HEK293 (cell line): ENCODE measurements around the gene ZNF546.

Source experiments
- CTCF ChIA-PET: fragments of 350-600 bp; formaldehyde crosslinking; extraction: SDS; loops from one replicate; lab custom pipeline; 2021; ENCODE audit warnings: antibody characterized with exemption; lab: Yijun Ruan, JAX
- POLR2A ChIA-PET: fragments of 300-600 bp; formaldehyde crosslinking; extraction: SDS; loops from one replicate; lab custom pipeline; 2020; ENCODE audit warnings: antibody characterized with exemption, inconsistent platforms; lab: Yijun Ruan, JAX
- H3K27ac ChIP-seq: fragments of 200-500 bp; sonication (Bioruptor generic); 2 replicates; pipeline ENCODE4 v1.5.1; 2014; ENCODE audit warnings: low read depth, low read length, control low read depth, inconsistent platforms; ENCODE audit errors: extremely low read depth
- H3K36me3 ChIP-seq, 2 experiments: fragments of 200-500 bp in 1 of 2; sonication (Bioruptor generic) in 1 of 2; 1 replicate in 1 of 2; 2 replicates in 1 of 2; pipeline ENCODE4 v1.5.1; 2014 to 2017; ENCODE audit warnings: inconsistent platforms in 2 of 2, low read length in 2 of 2; ENCODE audit not compliant: control insufficient read depth in 2 of 2, insufficient read depth in 1 of 2
- H3K4me1 ChIP-seq: fragments of 200-500 bp; sonication (Bioruptor generic); 2 replicates; pipeline ENCODE4 v1.5.1; 2014; ENCODE audit warnings: mild to moderate bottlenecking, low read length, inconsistent platforms; ENCODE audit not compliant: control insufficient read depth, insufficient read depth
- H3K4me3 ChIP-seq: 2 replicates; pipeline ENCODE4 v1.5.1; 2011; ENCODE audit warnings: low read depth, mild to moderate bottlenecking, control low read depth, low read length, moderate library complexity
- H3K9me3 ChIP-seq: fragments of 200-500 bp; sonication (Bioruptor generic); 2 replicates; pipeline ENCODE4 v1.5.1; 2014; ENCODE audit warnings: low read depth, low read length, inconsistent platforms; ENCODE audit not compliant: control insufficient read depth, insufficient read depth
- BCL11B ChIP-seq: fragments of 450-650 bp; formaldehyde crosslinking; IDR thresholded peaks from 2 replicates; pipeline ENCODE4 v1.5.1; 2016; ENCODE audit warnings: low read depth, missing biosample characterization, missing genetic modification characterization
- BCL6B ChIP-seq: fragments of 450-650 bp; formaldehyde crosslinking; IDR thresholded peaks from 2 replicates; pipeline ENCODE4 v1.5.1; 2017; ENCODE audit warnings: missing biosample characterization, missing genetic modification characterization
- FEZF1 ChIP-seq: fragments of 450-650 bp; formaldehyde crosslinking; IDR thresholded peaks from 2 replicates; pipeline ENCODE4 v1.5.1; 2016; ENCODE audit warnings: missing biosample characterization, missing genetic modification characterization
- GLIS1 ChIP-seq: fragments of 450-650 bp; formaldehyde crosslinking; IDR thresholded peaks from 2 replicates; pipeline ENCODE4 v1.5.1; 2016; ENCODE audit warnings: missing biosample characterization, missing genetic modification characterization
- IKZF3 ChIP-seq: fragments of 450-650 bp; IDR thresholded peaks from 2 replicates; pipeline ENCODE4 v1.5.0; 2018; ENCODE audit warnings: missing biosample characterization, mild to moderate bottlenecking, missing genetic modification characterization, moderate library complexity
- KLF1 ChIP-seq: fragments of 450-650 bp; formaldehyde crosslinking; IDR thresholded peaks from 2 replicates; pipeline ENCODE4 v1.5.1; 2016; ENCODE audit warnings: missing biosample characterization, missing genetic modification characterization
- KLF10 ChIP-seq: fragments of 450-650 bp; IDR thresholded peaks from 2 replicates; pipeline ENCODE4 v1.5.1; 2018; ENCODE audit warnings: missing biosample characterization, mild to moderate bottlenecking, missing genetic modification characterization
- MYNN ChIP-seq: fragments of 450-650 bp; formaldehyde crosslinking; IDR thresholded peaks from 2 replicates; pipeline ENCODE4 v1.5.1; 2016; ENCODE audit warnings: missing biosample characterization, missing genetic modification characterization, borderline replicate concordance
- MZF1 ChIP-seq: fragments of 450-650 bp; formaldehyde crosslinking; IDR thresholded peaks from 2 replicates; pipeline ENCODE4 v1.5.1; 2017; ENCODE audit warnings: missing biosample characterization, missing genetic modification characterization, borderline replicate concordance
- OSR2 ChIP-seq: fragments of 450-650 bp; formaldehyde crosslinking; IDR thresholded peaks from 2 replicates; pipeline ENCODE4 v1.5.1; 2016; ENCODE audit warnings: missing biosample characterization, missing genetic modification characterization
- SALL2 ChIP-seq: fragments of 450-650 bp; formaldehyde crosslinking; IDR thresholded peaks from 2 replicates; pipeline ENCODE4 v1.5.0; 2017; ENCODE audit warnings: missing biosample characterization, mild to moderate bottlenecking, missing genetic modification characterization, borderline replicate concordance
- SCRT2 ChIP-seq: fragments of 450-650 bp; formaldehyde crosslinking; IDR thresholded peaks from 2 replicates; pipeline ENCODE4 v1.5.1; 2016; ENCODE audit warnings: missing biosample characterization, missing genetic modification characterization
- SP2 ChIP-seq: fragments of 450-650 bp; formaldehyde crosslinking; IDR thresholded peaks from 2 replicates; pipeline ENCODE4 v1.5.1; 2016; ENCODE audit warnings: missing biosample characterization, missing genetic modification characterization
- ZBTB20 ChIP-seq: fragments of 450-650 bp; formaldehyde crosslinking; IDR thresholded peaks from 2 replicates; pipeline ENCODE4 v1.5.1; 2016; ENCODE audit warnings: missing biosample characterization, missing genetic modification characterization
- ZFHX2 ChIP-seq: fragments of 450-650 bp; formaldehyde crosslinking; conservative IDR thresholded peaks from 2 replicates; pipeline ENCODE4 v1.5.1; 2016; ENCODE audit warnings: missing biosample characterization, missing genetic modification characterization
- ZFP3 ChIP-seq: fragments of 450-650 bp; formaldehyde crosslinking; IDR thresholded peaks from 2 replicates; pipeline ENCODE4 v1.5.1; 2016; ENCODE audit warnings: low read depth, missing biosample characterization, missing genetic modification characterization
- ZFP37 ChIP-seq: fragments of 450-650 bp; formaldehyde crosslinking; IDR thresholded peaks from 2 replicates; pipeline ENCODE4 v1.5.1; 2016; ENCODE audit warnings: missing biosample characterization, missing genetic modification characterization
- ZNF138 ChIP-seq: fragments of 450-650 bp; formaldehyde crosslinking; IDR thresholded peaks from 2 replicates; pipeline ENCODE4 v1.5.1; 2016; ENCODE audit warnings: missing biosample characterization, missing genetic modification characterization, borderline replicate concordance
- ZNF184 ChIP-seq: fragments of 450-650 bp; IDR thresholded peaks from 2 replicates; pipeline ENCODE4 v1.5.1; 2018; ENCODE audit warnings: missing biosample characterization, mild to moderate bottlenecking, missing genetic modification characterization
- ZNF280C ChIP-seq: fragments of 450-650 bp; formaldehyde crosslinking; IDR thresholded peaks from 2 replicates; pipeline ENCODE4 v1.5.1; 2016; ENCODE audit warnings: missing biosample characterization, missing genetic modification characterization
- ZNF335 ChIP-seq: fragments of 450-650 bp; formaldehyde crosslinking; conservative IDR thresholded peaks from 2 replicates; pipeline ENCODE4 v1.5.1; 2016; ENCODE audit warnings: missing biosample characterization, missing genetic modification characterization
- ZNF398 ChIP-seq: fragments of 450-650 bp; formaldehyde crosslinking; IDR thresholded peaks from 2 replicates; pipeline ENCODE4 v1.5.1; 2017; ENCODE audit warnings: missing biosample characterization, missing genetic modification characterization
- ZNF433 ChIP-seq: fragments of 450-650 bp; formaldehyde crosslinking; IDR thresholded peaks from 2 replicates; pipeline ENCODE4 v1.5.1; 2016; ENCODE audit warnings: missing biosample characterization, missing genetic modification characterization, low read depth
- ZNF501 ChIP-seq: fragments of 450-650 bp; formaldehyde crosslinking; IDR thresholded peaks from 2 replicates; pipeline ENCODE4 v1.5.1; 2016; ENCODE audit warnings: missing biosample characterization, missing genetic modification characterization
- ZNF510 ChIP-seq: fragments of 450-650 bp; formaldehyde crosslinking; IDR thresholded peaks from 2 replicates; pipeline ENCODE4 v1.5.1; 2018; ENCODE audit warnings: mild to moderate bottlenecking, missing genetic modification characterization, missing biosample characterization; ENCODE audit not compliant: insufficient replicate concordance
- ZNF521 ChIP-seq: fragments of 450-650 bp; formaldehyde crosslinking; IDR thresholded peaks from 2 replicates; pipeline ENCODE4 v1.5.1; 2017; ENCODE audit warnings: missing biosample characterization, mild to moderate bottlenecking, missing genetic modification characterization
- ZNF624 ChIP-seq: fragments of 450-650 bp; formaldehyde crosslinking; IDR thresholded peaks from 2 replicates; pipeline ENCODE4 v1.5.1; 2017; ENCODE audit warnings: missing biosample characterization, missing genetic modification characterization
- ZSCAN30 ChIP-seq: fragments of 450-650 bp; IDR thresholded peaks from 2 replicates; pipeline ENCODE4 v1.5.1; 2018; ENCODE audit warnings: missing biosample characterization, mild to moderate bottlenecking, missing genetic modification characterization, moderate library complexity

Gene ZNF546

DNA sequence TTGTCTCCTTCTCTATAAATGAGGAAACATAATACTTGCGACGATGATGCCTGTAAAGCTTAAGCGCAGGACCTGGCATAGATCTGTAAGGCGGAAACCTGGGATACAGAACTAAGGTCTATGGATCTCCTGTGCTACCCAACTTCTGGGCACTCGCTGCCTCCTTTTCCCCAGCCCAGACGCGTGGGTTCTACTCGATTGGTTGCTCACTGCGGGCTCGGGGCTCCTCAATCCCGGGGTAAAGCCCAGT lies 26.5 kb upstream of the ZNF546 start:
- H3K9me3 ChIP-seq: no peaks in the 10 kb centered on the region
- peak overlapping the region; percentile 59 for H3K4me3 ChIP-seq
- peak overlapping the region; percentile 80 for H3K27ac ChIP-seq
- H3K4me1 ChIP-seq: peaks cover 14% of the 10 kb centered on the region
- TF ChIP-seq MZF1 (peak; percentile 79; the same call in 1 of the 2 replicates), BCL6B (tag by site-specific recombination) (0 out of 2 replicates have a peak, but pooled peaks have one; percentile 47), ZFP37 (tag by site-specific recombination) (0 out of 2 replicates have a peak, but pooled peaks have one; percentile 99), OSR2 (tag by site-specific recombination) (no peak), GLIS1 (tag by site-specific recombination) (no peak), ZFP3 (no peak), ZNF398 (tag by site-specific recombination) (peak; percentile 74; the same call in 1 of the 2 replicates), KLF1 (tag by site-specific recombination) (no peak), ZNF280C (tag by site-specific recombination) (no peak), SCRT2 (tag by site-specific recombination) (0 out of 2 replicates have a peak, but pooled peaks have one; percentile 33)
- H3K36me3 ChIP-seq: peaks cover 35 to 41% of the 10 kb centered on the region in 2 experiments
- CTCF ChIA-PET: interaction anchor here (0.5 to 4.0 kb wide), 45 partner anchors 9 to 1991 kb away, joined by 3 to 49 read pairs (median 5); partner anchors contain the start of genes DYRK1B, FBL and ZNF546
- POLR2A ChIA-PET: interaction anchor here (0.5 to 2.3 kb wide), 42 partner anchors 9 to 808 kb away, joined by 3 to 49 read pairs (median 4); partner anchors contain the start of genes BLVRB, DYRK1B, FBL and LGALS14

DNA sequence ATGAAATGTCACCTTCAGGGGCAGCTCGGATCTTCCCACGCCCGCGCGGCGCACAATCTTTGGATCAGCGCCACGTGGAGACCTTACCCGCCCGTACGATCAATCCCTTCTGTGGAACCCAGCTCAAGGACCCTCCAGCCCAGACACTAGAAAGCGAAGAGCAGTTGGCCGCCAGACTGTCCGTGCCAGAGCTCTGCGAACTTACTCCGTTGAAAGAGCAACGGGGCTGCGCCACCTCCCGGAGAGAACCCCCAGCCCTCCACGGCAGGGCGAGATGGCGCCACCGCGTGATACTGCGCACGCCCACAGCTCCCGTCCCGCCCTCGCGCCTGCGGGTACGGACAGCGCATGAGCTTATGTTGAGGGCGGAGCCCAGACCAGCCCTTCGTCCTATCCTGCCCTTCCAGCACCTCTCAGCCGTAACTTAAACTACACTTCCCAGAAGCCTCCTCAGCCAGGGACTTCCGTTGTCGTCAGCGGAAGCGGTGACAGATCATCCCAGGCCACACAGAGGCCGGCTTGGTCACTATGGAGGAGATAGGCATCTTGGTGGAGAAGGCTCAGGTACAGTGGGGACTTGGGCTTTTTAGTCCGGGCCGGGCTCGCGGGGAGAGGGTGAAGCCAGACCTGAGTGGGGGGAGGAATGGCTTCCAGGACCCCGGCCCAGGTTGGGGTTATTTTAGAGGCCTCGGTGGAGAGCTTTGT lies 26.0 kb upstream of the ZNF546 start, which contains the start of gene PSMC4:
Gene PSMC4, plus strand, starts transcription at position 491 of the 705 bp plus-strand sequence. Its CDS starts 38 bp downstream, at position 529.
- Histone ChIP-seq H3K4me3 (peak within 1 kb of the TSS; percentile 66), H3K27ac (peak within 1 kb of the TSS; percentile 80), H3K4me1 (peaks cover 14% of the 10 kb centered on the region), H3K9me3 (no peaks in the 10 kb centered on the region), H3K36me3 (peaks cover 40 to 46% of the 10 kb centered on the region in 2 experiments)
- ChIA-PET POLR2A (interaction anchor here (0.5 to 2.3 kb wide), 42 partner anchors 9 to 808 kb away, joined by 3 to 49 read pairs (median 4); partner anchors contain the start of genes BLVRB, DYRK1B, FBL and LGALS14), CTCF (interaction anchor here (0.5 to 4.0 kb wide), 50 partner anchors 9 to 1992 kb away, joined by 3 to 49 read pairs (median 4); partner anchors contain the start of genes DYRK1B, FBL and ZNF546)
- TF ChIP-seq IKZF3 (peak; percentile 58; the same call in 1 of the 2 replicates), ZNF624 (no peak), ZFP37 (tag by site-specific recombination) (no peak; the same call in none of the 2 replicates), ZNF184 (tag by site-specific recombination) (no peak), ZFHX2 (tag by site-specific recombination) (peak; percentile 99), ZNF335 (tag by site-specific recombination) (peak; percentile 89), SALL2 (tag by site-specific recombination) (no peak), MYNN (tag by site-specific recombination) (no peak; the same call in 1 of the 2 replicates), FEZF1 (tag by site-specific recombination) (peak; percentile 71), ZNF510 (tag by site-specific recombination) (no peak), ZSCAN30 (tag by site-specific recombination) (peak; percentile 94), ZNF138 (tag by site-specific recombination) (no peak), ZNF433 (tag by site-specific recombination) (no peak), KLF10 (tag by site-specific recombination) (peak; percentile 69; the same call in 1 of the 2 replicates), ZNF521 (no peak), ZBTB20 (tag by site-specific recombination) (peak; percentile 85), ZNF501 (tag by site-specific recombination) (peak; percentile 98), BCL11B (tag by site-specific recombination) (peak; percentile 15; the same call in 1 of the 2 replicates), SP2 (tag by site-specific recombination) (peak; percentile 97)
